ENCODE measurements around the gene IL1RAPL2.

DNA sequence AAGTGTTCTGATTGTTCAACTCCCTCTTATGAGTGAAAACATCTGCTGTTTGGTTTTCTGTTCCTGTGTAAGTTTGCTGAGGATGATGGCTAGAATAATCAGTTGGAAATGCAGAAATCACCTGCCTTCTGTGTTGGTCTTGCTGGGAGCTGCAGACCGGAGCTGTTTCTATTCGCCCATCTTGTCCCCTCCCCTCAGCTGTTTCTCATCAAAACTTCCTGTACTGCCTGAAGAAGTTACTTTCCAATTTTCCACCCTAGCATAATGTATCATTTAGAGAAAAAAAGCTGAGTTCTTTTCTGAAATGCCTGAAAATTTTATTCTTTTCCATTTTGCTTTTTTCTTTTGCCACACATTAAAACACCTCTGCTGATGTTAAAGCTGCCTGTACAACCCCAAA is 486.9 kb downstream of the IL1RAPL2 start:
- TF ChIP-seq, protein P1, sequence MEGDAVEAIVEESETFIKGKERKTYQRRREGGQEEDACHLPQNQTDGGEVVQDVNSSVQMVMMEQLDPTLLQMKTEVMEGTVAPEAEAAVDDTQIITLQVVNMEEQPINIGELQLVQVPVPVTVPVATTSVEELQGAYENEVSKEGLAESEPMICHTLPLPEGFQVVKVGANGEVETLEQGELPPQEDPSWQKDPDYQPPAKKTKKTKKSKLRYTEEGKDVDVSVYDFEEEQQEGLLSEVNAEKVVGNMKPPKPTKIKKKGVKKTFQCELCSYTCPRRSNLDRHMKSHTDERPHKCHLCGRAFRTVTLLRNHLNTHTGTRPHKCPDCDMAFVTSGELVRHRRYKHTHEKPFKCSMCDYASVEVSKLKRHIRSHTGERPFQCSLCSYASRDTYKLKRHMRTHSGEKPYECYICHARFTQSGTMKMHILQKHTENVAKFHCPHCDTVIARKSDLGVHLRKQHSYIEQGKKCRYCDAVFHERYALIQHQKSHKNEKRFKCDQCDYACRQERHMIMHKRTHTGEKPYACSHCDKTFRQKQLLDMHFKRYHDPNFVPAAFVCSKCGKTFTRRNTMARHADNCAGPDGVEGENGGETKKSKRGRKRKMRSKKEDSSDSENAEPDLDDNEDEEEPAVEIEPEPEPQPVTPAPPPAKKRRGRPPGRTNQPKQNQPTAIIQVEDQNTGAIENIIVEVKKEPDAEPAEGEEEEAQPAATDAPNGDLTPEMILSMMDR (IDR thresholded peaks at IDR 0.05): no peak
- TF ChIP-seq POLR2A (IDR thresholded peaks at IDR 0.05): no peak

Data from heart left ventricle (tissue), 13 donors.